Esophagus muscularis mucosa (tissue), 2 donors: ENCODE results near the gene PIP4K2A.

Source experiments
- EP300 ChIP-seq: sonication (generic); formaldehyde crosslinking; IDR thresholded peaks from one replicate; pipeline ENCODE4 v1.6.1; 2017; ENCODE audit warnings: antibody characterized with exemption
- POLR2A ChIP-seq: fragments of 450-650 bp; IDR thresholded peaks from one replicate; pipeline ENCODE4 v1.6.1; 2017; ENCODE audit warnings: antibody characterized with exemption, moderate library complexity, mild to moderate bottlenecking, low read depth

DNA sequence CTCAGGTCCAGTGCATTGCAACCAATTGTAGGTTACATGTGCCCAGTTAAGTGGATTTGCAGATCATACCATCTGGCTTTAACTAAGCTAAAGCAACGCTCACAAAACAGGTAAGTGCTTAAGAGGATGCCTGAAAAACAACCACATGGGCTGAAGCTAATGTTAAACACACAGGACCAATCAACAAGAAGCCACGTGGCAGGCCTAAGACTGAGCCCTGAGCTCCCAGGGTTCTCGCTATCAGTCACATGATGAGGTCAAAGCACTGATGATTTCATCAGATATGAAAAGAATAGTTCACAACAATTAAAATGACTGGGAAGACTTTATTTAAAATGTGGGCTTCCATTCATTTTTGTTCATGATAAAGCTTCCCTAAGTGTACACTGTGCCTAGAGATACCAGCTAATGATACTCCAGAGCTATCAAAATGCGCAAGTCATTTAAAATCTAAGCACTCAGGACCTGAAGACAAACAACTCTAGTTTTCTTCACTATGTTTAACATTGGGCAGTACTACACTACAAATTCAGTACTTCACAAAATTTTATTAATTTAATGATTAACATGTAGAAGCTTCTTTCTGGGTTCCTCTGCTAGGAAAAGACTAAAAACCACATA, 90.6 kb downstream of the PIP4K2A start:
- no peak for TF ChIP-seq EP300
- no peak for TF ChIP-seq POLR2A
